ENCODE data around the gene GNG12. TPM values are rescaled to one million over a fixed set of nuclear protein-coding genes. Genes with fewer than 3 reads are reported as not detected.

Gene GNG12
- total and polyA plus RNA-seq, 9 of the 15 experiments (the other 6 are each of a cell fraction or from before 2014, with no cell fraction given), result 2.6 to 6.0 (median 4.1) TPM

DNA sequence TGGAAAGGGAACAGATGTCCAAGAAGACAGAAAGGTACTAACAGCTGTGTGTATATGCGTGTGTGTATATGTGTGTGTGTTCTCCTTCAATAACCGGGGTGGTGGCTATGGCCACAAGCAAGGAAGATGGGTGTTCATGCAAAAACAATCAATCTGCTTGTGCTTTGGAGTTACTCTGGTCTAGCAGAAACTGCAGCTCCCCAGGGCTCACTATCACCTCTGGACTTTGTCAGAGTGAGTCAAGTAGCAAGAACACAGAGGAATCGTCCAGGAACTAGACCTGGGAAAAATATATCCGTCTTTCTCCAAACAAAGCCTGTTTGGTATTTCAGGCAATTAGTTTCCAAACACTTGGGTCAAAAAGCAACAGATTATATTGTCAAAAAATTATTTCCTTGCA is 68.6 kb downstream of the GNG12 start:
- BruUV-seq (replicated peaks), result no TSS peak
- ChIA-PET POLR2A (no interaction called here), CTCF (ENCODE audit: low intra/inter-chr PET ratio) (interaction anchor here (1.0 kb wide), 1 partner anchor 232 kb away, joined by 3 read pairs; no protein-coding TSS in a partner anchor)
- TF ChIP-seq SNRNP70 (optimal IDR thresholded peaks at IDR 0.05; ENCODE audit: low read depth, low read length) (no peak), MTA3 (IDR thresholded peaks at IDR 0.05; ENCODE audit: borderline replicate concordance) (no peak), NCOA4 (IDR thresholded peaks at IDR 0.05; ENCODE audit: partially characterized antibody) (no peak), HMGN3 (IDR thresholded peaks at IDR 0.05; ENCODE audit: borderline replicate concordance, extremely low read depth, insufficient read length, low read depth, low read length) (no peak), LARP7 (IDR thresholded peaks at IDR 0.05) (no peak), SOX6 (IDR thresholded peaks at IDR 0.05) (no peak), TEAD4 (IDR thresholded peaks at IDR 0.05; ENCODE audit: low read length) (no peak), TEAD4 (CRISPR knock-in tag; IDR thresholded peaks at IDR 0.05; ENCODE audit: borderline replicate concordance) (no peak), XRCC4 (IDR thresholded peaks at IDR 0.05; ENCODE audit: extremely low read depth, insufficient read depth, insufficient read length) (no peak), TAL1 (IDR thresholded peaks at IDR 0.05) (no peak), GATAD2B (IDR thresholded peaks at IDR 0.05; ENCODE audit: borderline replicate concordance) (no peak), MCM2 (IDR thresholded peaks at IDR 0.05; ENCODE audit: low read depth) (no peak), MAFF (IDR thresholded peaks at IDR 0.05; ENCODE audit: low read length) (no peak), CEBPG (CRISPR knock-in tag; IDR thresholded peaks at IDR 0.05) (no peak), CEBPG (tag; conservative IDR thresholded peaks at IDR 0.05 in 1 of 2, IDR thresholded peaks at IDR 0.05 in 1 of 2) (no peak), SREBF2 (CRISPR knock-in tag; IDR thresholded peaks at IDR 0.05) (no peak), HNRNPK (IDR thresholded peaks at IDR 0.05; ENCODE audit: low read depth, low read length, poor library complexity, severe bottlenecking) (no peak), TBL1XR1 (IDR thresholded peaks at IDR 0.05; ENCODE audit: low read length in 2 of 2) (no peak)
- TF ChIP-seq, protein P1, sequence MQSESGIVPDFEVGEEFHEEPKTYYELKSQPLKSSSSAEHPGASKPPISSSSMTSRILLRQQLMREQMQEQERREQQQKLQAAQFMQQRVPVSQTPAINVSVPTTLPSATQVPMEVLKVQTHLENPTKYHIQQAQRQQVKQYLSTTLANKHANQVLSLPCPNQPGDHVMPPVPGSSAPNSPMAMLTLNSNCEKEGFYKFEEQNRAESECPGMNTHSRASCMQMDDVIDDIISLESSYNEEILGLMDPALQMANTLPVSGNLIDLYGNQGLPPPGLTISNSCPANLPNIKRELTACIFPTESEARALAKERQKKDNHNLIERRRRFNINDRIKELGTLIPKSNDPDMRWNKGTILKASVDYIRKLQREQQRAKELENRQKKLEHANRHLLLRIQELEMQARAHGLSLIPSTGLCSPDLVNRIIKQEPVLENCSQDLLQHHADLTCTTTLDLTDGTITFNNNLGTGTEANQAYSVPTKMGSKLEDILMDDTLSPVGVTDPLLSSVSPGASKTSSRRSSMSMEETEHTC (IDR thresholded peaks at IDR 0.05), result no peak
- in situ Hi-C loops (cut with MboI) (loop anchor here (5.0 kb wide), 2 partner anchors 88 to 227 kb away; no protein-coding TSS in a partner anchor), intact Hi-C loops (cut with micrococcal nuclease) (loop anchor here (5.0 kb wide), 2 partner anchors 68 to 348 kb away; partner anchors contain the start of gene GNG12)
- Histone ChIP-seq H3K4me1 (replicated peaks in 1 of 2; ENCODE audit: control insufficient read depth in 2 of 2, insufficient read depth in 2 of 2, low read length in 2 of 2) (peaks cover 0 to 10% of the 10 kb centered on the region in 2 experiments; a peak in 4 of 5 replicates), H3K27me3 (ENCODE audit: control insufficient read depth in 2 of 2, insufficient read depth in 2 of 2, low read length in 2 of 2) (no peaks in the 10 kb centered on the region), H4K20me1 (replicated peaks; ENCODE audit: control insufficient read depth, insufficient read depth, low read length) (no peaks in the 10 kb centered on the region), H2AFZ (ENCODE audit: low read depth, low read length) (no peak overlapping the region), H3K9me1 (ENCODE audit: control insufficient read depth, insufficient read depth, low read length) (no peaks in the 10 kb centered on the region), H3K9ac (ENCODE audit: insufficient read depth in 1 of 2, low read depth in 2 of 2, low read length in 2 of 2) (no peak overlapping the region), H3K9me3 (replicated peaks; ENCODE audit: control insufficient read depth, insufficient read depth, low read depth, low read length) (no peaks in the 10 kb centered on the region), H3K4me2 (ENCODE audit: insufficient read depth, low read length) (no peak overlapping the region), H3K27ac (ENCODE audit: extremely low read depth, low read depth, low read length) (no peak overlapping the region), H3K79me2 (ENCODE audit: control insufficient read depth, insufficient read depth, low read length) (no peaks in the 10 kb centered on the region), H3K4me3 (no peak overlapping the region), H3K36me3 (ENCODE audit: control insufficient read depth, insufficient read depth, low read length) (no peaks in the 10 kb centered on the region)
- FAIRE-seq, result no peak
- no peak for ATAC-seq
- WGBS (ENCODE audit: insufficient coverage, low coverage, missing lambda C conversion rate), result 6% methylated on average over 4 of the region's 4 CpGs
- no peak for DNase-seq (ENCODE audit: extremely low read depth in 1 of 4, low spot score in 3 of 4)

All from K562 (cell line).